Measurements from ENCODE around the gene CSNK2A3. TPM values are rescaled to one million over a fixed set of nuclear protein-coding genes. Genes with fewer than 3 reads are reported as not detected.

CSNK2A3 gene
- total RNA-seq, 1 experiment from 2014 or later, result 2.0 TPM

DNA sequence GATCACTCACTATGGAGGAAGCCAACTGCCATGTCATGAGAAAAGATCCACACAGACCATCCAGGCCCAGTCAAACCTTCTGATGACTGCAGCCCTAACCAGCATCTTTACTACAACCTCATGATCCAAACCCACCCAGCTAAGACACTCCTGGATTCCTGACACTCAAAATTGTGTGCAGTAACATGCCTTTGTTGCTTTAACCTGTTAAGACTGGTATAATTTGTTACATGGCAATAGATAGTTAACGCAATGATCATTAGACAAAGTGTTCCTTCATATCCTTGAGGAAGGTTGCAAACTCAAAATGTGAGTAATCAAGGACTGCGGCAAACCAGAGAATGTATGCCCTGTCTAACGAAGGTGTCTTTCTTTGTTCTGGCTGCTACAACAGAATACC lies 47.1 kb upstream of the CSNK2A3 start:
- H3K27me3 ChIP-seq (ENCODE audit: insufficient read depth, low read length), result no peaks in the 10 kb centered on the region
- H3K9ac ChIP-seq (ENCODE audit: low read length), result no peak overlapping the region
- ChIA-PET POLR2A (no interaction called here), RAD21 (ENCODE audit: low non-redundant PET in 1 of 2, low total read pairs in 2 of 2, uncharacterized antibody in 2 of 2, unreplicated experiment in 2 of 2) (no interaction called here), CTCF (interaction anchor here (3.6 kb wide), 1 partner anchor 387 kb away, joined by 12 read pairs; no protein-coding TSS in a partner anchor)
- H3K4me2 ChIP-seq (ENCODE audit: low read length), result no peak overlapping the region
- H3K9me3 ChIP-seq (ENCODE audit: control insufficient read depth in 1 of 2, insufficient read depth in 1 of 2, low read depth in 1 of 2, low read length in 2 of 2), result no peaks in the 10 kb centered on the region
- no peak overlapping the region for H3K27ac ChIP-seq (ENCODE audit: low read depth, low read length)
- no peaks in the 10 kb centered on the region for H3K36me3 ChIP-seq (ENCODE audit: control insufficient read depth in 1 of 2, insufficient read depth in 2 of 2, low read length in 2 of 2)
- no peaks in the 10 kb centered on the region for H3K4me1 ChIP-seq (ENCODE audit: control insufficient read depth in 1 of 2, insufficient read depth in 2 of 2, low read length in 2 of 2)
- no peaks in the 10 kb centered on the region for H4K20me1 ChIP-seq (ENCODE audit: insufficient read depth)
- no peaks in the 10 kb centered on the region for H3K79me2 ChIP-seq (ENCODE audit: insufficient read depth, low read length)
- DNase-seq (ENCODE audit: low read depth, low spot score) (no peak), ATAC-seq (no peak)
- TF ChIP-seq SRF (IDR thresholded peaks at IDR 0.05; ENCODE audit: low read depth) (no peak), EZH2 (IDR thresholded peaks at IDR 0.05) (no peak), EZH2phosphoT487 (IDR thresholded peaks at IDR 0.05; ENCODE audit: borderline replicate concordance) (no peak), YY1 (IDR thresholded peaks at IDR 0.05; ENCODE audit: extremely low read depth, insufficient replicate concordance, low read depth, low read length) (no peak), POLR2AphosphoS5 (IDR thresholded peaks at IDR 0.05; ENCODE audit: low read depth, low read length) (no peak), ELF1 (IDR thresholded peaks at IDR 0.05; ENCODE audit: borderline replicate concordance, low read depth) (no peak), ZNF274 (IDR thresholded peaks at IDR 0.05; ENCODE audit: low read depth, low read length) (no peak), FOSL1 (IDR thresholded peaks at IDR 0.05; ENCODE audit: low read depth) (no peak)
- TF ChIP-seq, protein P1, sequence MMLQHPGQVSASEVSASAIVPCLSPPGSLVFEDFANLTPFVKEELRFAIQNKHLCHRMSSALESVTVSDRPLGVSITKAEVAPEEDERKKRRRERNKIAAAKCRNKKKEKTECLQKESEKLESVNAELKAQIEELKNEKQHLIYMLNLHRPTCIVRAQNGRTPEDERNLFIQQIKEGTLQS (IDR thresholded peaks at IDR 0.05), result no peak
- TF ChIP-seq, protein P2, sequence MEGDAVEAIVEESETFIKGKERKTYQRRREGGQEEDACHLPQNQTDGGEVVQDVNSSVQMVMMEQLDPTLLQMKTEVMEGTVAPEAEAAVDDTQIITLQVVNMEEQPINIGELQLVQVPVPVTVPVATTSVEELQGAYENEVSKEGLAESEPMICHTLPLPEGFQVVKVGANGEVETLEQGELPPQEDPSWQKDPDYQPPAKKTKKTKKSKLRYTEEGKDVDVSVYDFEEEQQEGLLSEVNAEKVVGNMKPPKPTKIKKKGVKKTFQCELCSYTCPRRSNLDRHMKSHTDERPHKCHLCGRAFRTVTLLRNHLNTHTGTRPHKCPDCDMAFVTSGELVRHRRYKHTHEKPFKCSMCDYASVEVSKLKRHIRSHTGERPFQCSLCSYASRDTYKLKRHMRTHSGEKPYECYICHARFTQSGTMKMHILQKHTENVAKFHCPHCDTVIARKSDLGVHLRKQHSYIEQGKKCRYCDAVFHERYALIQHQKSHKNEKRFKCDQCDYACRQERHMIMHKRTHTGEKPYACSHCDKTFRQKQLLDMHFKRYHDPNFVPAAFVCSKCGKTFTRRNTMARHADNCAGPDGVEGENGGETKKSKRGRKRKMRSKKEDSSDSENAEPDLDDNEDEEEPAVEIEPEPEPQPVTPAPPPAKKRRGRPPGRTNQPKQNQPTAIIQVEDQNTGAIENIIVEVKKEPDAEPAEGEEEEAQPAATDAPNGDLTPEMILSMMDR (IDR thresholded peaks at IDR 0.05 in 2 of 3, conservative IDR thresholded peaks at IDR 0.05 in 1 of 3; ENCODE audit: borderline replicate concordance in 1 of 3, insufficient read depth in 1 of 3, low read depth in 2 of 3, low read length in 2 of 3), result no peak
- TF ChIP-seq, protein P3, sequence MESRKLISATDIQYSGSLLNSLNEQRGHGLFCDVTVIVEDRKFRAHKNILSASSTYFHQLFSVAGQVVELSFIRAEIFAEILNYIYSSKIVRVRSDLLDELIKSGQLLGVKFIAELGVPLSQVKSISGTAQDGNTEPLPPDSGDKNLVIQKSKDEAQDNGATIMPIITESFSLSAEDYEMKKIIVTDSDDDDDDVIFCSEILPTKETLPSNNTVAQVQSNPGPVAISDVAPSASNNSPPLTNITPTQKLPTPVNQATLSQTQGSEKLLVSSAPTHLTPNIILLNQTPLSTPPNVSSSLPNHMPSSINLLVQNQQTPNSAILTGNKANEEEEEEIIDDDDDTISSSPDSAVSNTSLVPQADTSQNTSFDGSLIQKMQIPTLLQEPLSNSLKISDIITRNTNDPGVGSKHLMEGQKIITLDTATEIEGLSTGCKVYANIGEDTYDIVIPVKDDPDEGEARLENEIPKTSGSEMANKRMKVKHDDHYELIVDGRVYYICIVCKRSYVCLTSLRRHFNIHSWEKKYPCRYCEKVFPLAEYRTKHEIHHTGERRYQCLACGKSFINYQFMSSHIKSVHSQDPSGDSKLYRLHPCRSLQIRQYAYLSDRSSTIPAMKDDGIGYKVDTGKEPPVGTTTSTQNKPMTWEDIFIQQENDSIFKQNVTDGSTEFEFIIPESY (IDR thresholded peaks at IDR 0.05; ENCODE audit: extremely low read depth, insufficient replicate concordance, low read length), result no peak
- intact Hi-C loops (cut with micrococcal nuclease), result no loop called here
- BruUV-seq (replicated peaks), result no TSS peak
- H3K9me2 ChIP-seq (ENCODE audit: insufficient read depth), result no peaks in the 10 kb centered on the region
- H3K4me3 ChIP-seq (replicated peaks in 1 of 2; ENCODE audit: low read depth in 1 of 2, low read length in 2 of 2), result no peak overlapping the region
- H2AFZ ChIP-seq (ENCODE audit: low read depth, low read length, poor library complexity, severe bottlenecking), result no peak overlapping the region
